A204.1 (cell line): ENCODE measurements around the gene XG.
"Not testable (repeated sequence)": the region's sequence is repeated elsewhere in the genome, so short reads cannot be mapped to it uniquely, and the experiment has no call there.

Experiments
- FAIRE-seq: peaks from 2 replicates; lab custom pipeline; 2012; peaks lifted over from hg19 to GRCh38; lab: Jason Lieb, UNC

XG gene

GRCh38 chrX:2735270-2735669 lies 16.6 kb upstream of the XG start:
- FAIRE-seq: no peak

GRCh38 chrX:2740672-2741071 lies 11.2 kb upstream of the XG start:
- FAIRE-seq: no peak

GRCh38 chrX:2741386-2741785 lies 10.5 kb upstream of the XG start:
- FAIRE-seq: no peak

- FAIRE-seq: not testable (repeated sequence)
These were observed 5.6 kb upstream of the XG start for GRCh38 chrX:2746250-2746649.

GRCh38 chrX:2748171-2748814 lies 3.5 kb upstream of the XG start:
- no peak for FAIRE-seq

- FAIRE-seq: no peak
These were observed 3.0 kb upstream of the XG start for GRCh38 chrX:2748815-2749188.

GRCh38 chrX:2751291-2751690 lies 549 bp upstream of the XG start:
- FAIRE-seq: no peak

- FAIRE-seq: not testable (repeated sequence)
These were observed 601 bp downstream of the XG start for GRCh38 chrX:2752441-2752840.

- FAIRE-seq: not testable (repeated sequence)
These were observed 3.4 kb downstream of the XG start for GRCh38 chrX:2755163-2755715.

GRCh38 chrX:2756548-2756947 lies 4.7 kb downstream of the XG start:
- no peak for FAIRE-seq

- FAIRE-seq: no peak
These were observed 9.4 kb downstream of the XG start for GRCh38 chrX:2761246-2761645.

- FAIRE-seq: not testable (repeated sequence)
These were observed 10.8 kb downstream of the XG start for GRCh38 chrX:2762671-2763070.

- FAIRE-seq: not testable (repeated sequence)
These were observed 13.1 kb downstream of the XG start for GRCh38 chrX:2764766-2765548.

GRCh38 chrX:2765549-2765830 lies 13.7 kb downstream of the XG start:
- FAIRE-seq: no peak

GRCh38 chrX:2766906-2767305 lies 15.1 kb downstream of the XG start:
- no peak for FAIRE-seq

GRCh38 chrX:2767631-2768455 lies 16.0 kb downstream of the XG start:
- FAIRE-seq: no peak

GRCh38 chrX:2769615-2770014 lies 17.8 kb downstream of the XG start:
- FAIRE-seq: no peak

GRCh38 chrX:2773166-2774055 lies 21.6 kb downstream of the XG start:
- not testable (repeated sequence) for FAIRE-seq

GRCh38 chrX:2774057-2774456 lies 22.2 kb downstream of the XG start:
- FAIRE-seq: no peak

- FAIRE-seq: no peak
These were observed 22.9 kb downstream of the XG start for GRCh38 chrX:2774776-2775175.

- FAIRE-seq: not testable (repeated sequence)
These were observed 28.8 kb downstream of the XG start for GRCh38 chrX:2780472-2781225.
